ENCODE data around the gene ERGIC1.
"Not testable (repeated sequence)": the region's sequence is repeated elsewhere in the genome, so short reads cannot be mapped to it uniquely, and the experiment has no call there.

The ERGIC1 gene

GRCh38 chr5:172830876-172831662, 3.0 kb upstream of the ERGIC1 start:
- DNase-seq: peak; percentile 12

GRCh38 chr5:172832383-172833315, 1.4 kb upstream of the ERGIC1 start:
- DNase-seq: no peak

- DNase-seq: no peak
Measured at GRCh38 chr5:172833372-172833685, 722 bp upstream of the ERGIC1 start.

GRCh38 chr5:172834415-172835289, 601 bp downstream of the ERGIC1 start:
- no peak for DNase-seq

- no peak for DNase-seq
Measured at GRCh38 chr5:172835290-172835993, 1.4 kb downstream of the ERGIC1 start.

- no peak for DNase-seq
Measured at GRCh38 chr5:172835994-172836356, 1.9 kb downstream of the ERGIC1 start.

- DNase-seq: peak; percentile 45
Measured at GRCh38 chr5:172837640-172838039, 3.6 kb downstream of the ERGIC1 start.

- no peak for DNase-seq
Measured at GRCh38 chr5:172838151-172838875, 4.3 kb downstream of the ERGIC1 start.

- DNase-seq: no peak
Measured at GRCh38 chr5:172839669-172840431, 5.8 kb downstream of the ERGIC1 start.

- no peak for DNase-seq
Measured at GRCh38 chr5:172840432-172841154, 6.5 kb downstream of the ERGIC1 start.

- DNase-seq: no peak
Measured at GRCh38 chr5:172841256-172841655, 7.2 kb downstream of the ERGIC1 start.

GRCh38 chr5:172843825-172844576, 9.9 kb downstream of the ERGIC1 start:
- DNase-seq: no peak

- DNase-seq: no peak
Measured at GRCh38 chr5:172844577-172844838, 10.5 kb downstream of the ERGIC1 start.

GRCh38 chr5:172845154-172845553, 11.1 kb downstream of the ERGIC1 start:
- no peak for DNase-seq

GRCh38 chr5:172845576-172845975, 11.5 kb downstream of the ERGIC1 start:
- DNase-seq: no peak

- no peak for DNase-seq
Measured at GRCh38 chr5:172846249-172846648, 12.2 kb downstream of the ERGIC1 start.

GRCh38 chr5:172846677-172847076, 12.6 kb downstream of the ERGIC1 start:
- no peak for DNase-seq

GRCh38 chr5:172847584-172847983, 13.5 kb downstream of the ERGIC1 start:
- DNase-seq: not testable (repeated sequence)

GRCh38 chr5:172848419-172848818, 14.4 kb downstream of the ERGIC1 start:
- DNase-seq: no peak
